HG02870 (cell line): Measurements from ENCODE around the gene GNG7.
"Not testable (repeated sequence)": the region's sequence is repeated elsewhere in the genome, so short reads cannot be mapped to it uniquely, and the experiment has no call there.

ENCODE experiments used
- ATAC-seq: cut with Tn5 transposase; IDR thresholded peaks from one replicate; pipeline ENCODE4 v1.9.1; 2021; ENCODE audit warnings: mild to moderate bottlenecking, moderate library complexity; ENCODE audit not compliant: unreplicated experiment

Gene GNG7

DNA sequence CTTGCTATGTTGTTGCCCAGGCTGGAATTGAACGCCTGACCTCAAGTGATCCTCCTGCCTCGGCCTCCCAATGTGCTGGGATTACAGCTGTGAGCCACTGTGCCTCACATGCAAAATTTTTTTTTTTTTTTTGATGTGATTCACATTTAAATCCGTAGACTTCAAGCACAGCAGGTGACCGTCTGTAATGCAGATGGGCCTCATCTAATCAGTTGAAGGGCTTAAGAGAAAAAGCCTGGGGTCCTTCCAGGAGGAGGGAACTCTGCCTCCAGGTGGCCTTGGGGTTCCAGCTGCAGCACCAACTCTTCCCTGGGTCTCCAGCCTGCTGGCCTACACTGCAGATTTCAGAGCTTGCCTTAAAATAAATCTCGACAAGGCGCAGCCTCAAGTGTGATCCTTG, 183.0 kb downstream of the GNG7 start:
- no peak for ATAC-seq

DNA sequence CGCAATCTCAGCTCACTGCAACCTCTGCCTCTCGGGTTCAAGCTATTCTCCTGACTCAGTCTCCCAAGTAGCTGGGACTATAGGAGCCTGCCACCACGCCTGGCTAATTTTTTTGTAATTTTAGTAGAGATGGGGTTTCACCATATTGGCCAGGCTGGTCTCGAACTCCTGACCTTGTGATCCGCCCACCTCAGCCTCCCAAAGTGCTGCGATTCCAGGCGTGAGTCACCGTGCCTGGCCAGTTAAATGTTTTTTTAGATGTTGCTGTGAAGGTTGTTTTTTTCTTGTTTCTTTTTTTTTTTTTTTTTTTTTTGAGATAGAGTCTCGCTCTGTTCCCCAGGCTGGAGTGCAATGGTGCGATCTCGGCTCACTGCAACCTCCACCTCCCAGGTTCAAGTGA, 183.6 kb downstream of the GNG7 start:
- ATAC-seq: not testable (repeated sequence)

DNA sequence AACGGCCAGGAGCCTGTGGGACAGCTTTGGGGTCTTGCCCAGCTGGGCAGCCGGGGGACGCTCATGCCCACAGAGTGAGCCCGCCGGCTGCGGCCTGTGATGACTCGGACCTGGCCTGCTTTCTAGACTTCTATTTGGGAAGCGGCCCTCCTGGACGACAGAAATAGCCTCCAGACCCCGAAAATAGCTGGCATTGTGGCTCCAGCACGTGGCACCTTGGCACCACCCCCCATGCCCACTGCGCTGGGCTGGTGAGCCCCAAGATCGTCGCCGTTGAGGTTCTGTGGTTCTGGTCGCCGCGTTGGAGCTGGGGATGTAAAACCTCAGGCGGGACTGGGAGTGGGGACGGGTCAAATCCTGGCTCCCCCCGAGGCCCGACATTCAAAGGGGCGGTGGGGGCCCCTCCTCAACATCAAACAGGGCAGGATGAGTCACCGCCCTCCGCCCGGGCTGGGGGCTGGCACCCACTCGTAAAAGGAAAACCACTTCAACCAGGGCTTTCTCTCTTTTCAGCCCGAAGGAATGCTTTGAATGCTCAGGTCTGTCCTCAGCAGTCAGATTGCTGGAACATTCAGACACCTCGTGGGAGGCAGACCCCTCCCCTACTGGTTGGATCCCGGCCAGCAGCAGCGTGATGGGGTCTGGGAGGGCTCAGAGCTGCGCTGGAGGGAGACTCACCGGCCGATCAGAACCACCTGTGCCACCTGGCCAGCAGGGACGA, 184.5 kb downstream of the GNG7 start:
- ATAC-seq: no peak

DNA sequence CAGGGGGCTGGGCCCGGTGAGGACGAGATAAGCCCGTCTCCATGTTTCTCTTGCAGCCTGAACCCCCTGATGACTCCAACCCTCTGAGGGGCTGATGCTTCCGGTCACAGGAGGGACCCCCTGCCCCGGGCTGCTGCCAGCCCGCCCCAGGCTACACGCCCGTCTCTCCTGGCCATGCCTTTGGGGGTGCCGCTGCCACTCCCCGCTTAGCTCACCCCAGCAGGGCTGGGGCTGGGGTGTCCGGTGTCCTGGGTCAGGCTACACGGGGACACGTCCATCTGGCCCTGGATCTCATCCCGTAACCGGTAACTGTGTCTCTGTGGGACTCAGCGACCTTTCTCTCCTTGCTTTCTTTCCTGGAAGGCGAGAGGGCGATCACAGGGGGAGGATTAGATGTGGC, 185.8 kb downstream of the GNG7 start:
- no peak for ATAC-seq

GRCh38 chr19:2514981-2515518, 187.4 kb downstream of the GNG7 start:
- no peak for ATAC-seq

GRCh38 chr19:2512523-2513431, 189.7 kb downstream of the GNG7 start:
- no peak for ATAC-seq

DNA sequence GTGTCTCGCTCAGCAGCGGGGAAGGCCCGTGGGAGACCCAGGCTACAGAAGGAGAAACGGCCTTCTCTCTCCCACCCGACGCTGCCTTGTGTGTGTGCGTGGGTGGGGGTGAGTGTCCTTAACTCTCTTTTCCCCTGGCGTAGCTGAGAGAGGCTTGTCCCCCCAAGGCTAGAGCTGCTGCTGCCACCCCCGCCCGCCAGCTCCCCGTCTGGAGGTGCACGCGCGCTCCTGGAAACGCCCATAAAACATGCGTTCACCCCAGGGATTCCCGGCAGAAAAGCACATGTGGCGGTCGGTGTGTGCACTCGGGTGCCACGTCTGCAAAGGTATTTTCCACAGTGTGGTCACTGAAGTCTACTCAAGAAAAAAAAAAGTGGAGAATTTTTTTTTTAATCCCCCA, 190.5 kb downstream of the GNG7 start:
- no peak for ATAC-seq

- ATAC-seq: no peak
Measured at GRCh38 chr19:2511570-2511969, 190.9 kb downstream of the GNG7 start.

DNA sequence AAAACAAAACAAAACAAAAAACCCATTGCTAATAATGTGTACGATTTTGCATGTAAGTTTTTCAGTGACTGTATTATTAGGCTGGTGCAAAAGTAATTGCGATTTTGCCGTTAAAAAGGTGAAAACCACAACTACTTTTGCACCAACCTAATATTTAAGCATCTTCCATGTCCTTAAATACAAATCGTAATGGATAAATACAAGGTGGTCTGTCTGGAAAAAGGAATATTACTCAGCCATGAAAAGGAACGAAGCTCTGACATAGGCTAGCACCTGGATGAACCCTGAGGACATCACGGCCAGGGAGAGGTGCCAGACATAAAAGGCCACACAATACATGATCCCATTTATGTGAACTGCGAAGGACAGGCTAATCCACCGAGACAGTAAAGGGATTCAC, 193.4 kb downstream of the GNG7 start:
- no peak for ATAC-seq

GRCh38 chr19:2507109-2507508, 195.4 kb downstream of the GNG7 start:
- no peak for ATAC-seq

- ATAC-seq: not testable (repeated sequence)
Measured at GRCh38 chr19:2506656-2507055, 195.8 kb downstream of the GNG7 start.

DNA sequence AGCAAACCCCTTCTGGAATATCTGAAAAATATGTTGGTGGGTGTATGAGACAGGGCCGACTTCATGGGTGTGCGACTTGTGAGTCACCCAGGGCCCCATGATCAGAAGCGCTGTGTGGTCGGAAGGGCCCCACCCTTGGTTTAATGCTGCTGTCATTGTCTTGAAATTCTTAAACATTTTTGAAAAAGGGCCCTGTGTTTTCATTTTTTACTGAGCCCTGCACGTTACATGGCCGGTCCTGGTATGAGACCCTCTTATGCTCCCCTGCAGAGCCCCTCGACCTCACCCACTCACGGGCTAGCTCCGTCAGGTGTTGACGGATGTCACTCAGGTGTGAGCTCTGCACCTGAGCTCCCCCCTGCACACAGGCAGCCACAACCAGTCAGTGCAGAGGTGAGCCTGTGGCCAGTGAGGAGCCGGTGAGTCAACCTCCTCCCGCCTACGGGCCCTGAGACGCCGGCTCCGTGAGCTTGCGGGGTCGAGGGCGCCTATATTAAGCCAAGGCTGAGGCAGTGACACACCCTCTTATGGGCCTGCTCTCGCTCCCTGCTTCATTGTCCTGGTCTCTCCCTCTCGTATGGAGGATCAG, 198.9 kb downstream of the GNG7 start:
- no peak for ATAC-seq

- no peak for ATAC-seq
Measured at GRCh38 chr19:2500841-2501261, 201.6 kb downstream of the GNG7 start.

DNA sequence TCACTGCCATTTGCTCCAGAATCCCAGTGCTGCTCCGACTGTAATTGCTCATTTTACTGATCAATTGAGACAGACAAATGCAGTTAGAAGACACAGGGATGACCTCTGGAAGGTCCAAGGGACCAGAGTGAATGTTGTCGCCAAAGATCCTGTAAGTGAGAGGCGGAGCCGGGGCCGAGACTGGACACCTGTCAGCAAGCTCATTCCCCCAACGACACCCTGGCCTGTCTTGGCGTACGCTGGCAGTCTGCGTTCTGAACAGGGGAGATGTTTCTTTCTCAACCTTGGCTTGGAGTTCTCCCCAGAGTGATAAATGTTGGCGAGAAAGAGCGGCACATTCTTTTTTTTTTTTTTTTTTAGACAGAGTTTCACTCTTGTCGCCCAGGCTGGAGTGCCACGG, 202.3 kb downstream of the GNG7 start:
- ATAC-seq: no peak

- no peak for ATAC-seq
Measured at GRCh38 chr19:2497186-2497585, 205.3 kb downstream of the GNG7 start.

- ATAC-seq: no peak
Measured at GRCh38 chr19:2495651-2496316, 206.7 kb downstream of the GNG7 start.

DNA sequence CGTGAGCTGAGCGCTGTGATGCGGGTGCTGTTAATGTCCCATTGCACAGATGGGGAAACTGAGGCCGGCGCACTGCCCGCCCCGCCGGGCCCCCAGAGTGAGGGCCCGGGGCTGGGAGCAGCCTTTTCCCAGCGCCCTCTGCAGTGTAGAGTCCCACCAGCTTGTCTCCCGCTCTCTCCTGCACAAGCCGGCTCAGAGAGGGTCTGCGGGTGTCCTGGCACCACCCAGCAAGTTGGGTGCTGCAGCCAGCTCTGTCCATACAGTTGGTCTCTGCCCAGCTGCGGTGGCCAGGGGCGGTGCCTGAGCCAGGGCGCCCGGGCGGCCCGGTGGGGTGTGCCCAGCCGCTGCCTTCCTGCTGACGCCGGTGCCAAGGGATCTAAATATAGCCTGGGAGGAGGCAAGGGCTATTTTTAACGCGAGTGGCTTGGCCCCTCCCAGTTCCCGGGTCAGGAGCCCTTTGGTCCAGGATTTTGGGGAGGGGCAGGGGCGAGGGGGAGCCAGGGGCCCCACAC, 207.3 kb downstream of the GNG7 start:
- ATAC-seq: no peak

- ATAC-seq: no peak
Measured at GRCh38 chr19:2494447-2495129, 207.9 kb downstream of the GNG7 start.

DNA sequence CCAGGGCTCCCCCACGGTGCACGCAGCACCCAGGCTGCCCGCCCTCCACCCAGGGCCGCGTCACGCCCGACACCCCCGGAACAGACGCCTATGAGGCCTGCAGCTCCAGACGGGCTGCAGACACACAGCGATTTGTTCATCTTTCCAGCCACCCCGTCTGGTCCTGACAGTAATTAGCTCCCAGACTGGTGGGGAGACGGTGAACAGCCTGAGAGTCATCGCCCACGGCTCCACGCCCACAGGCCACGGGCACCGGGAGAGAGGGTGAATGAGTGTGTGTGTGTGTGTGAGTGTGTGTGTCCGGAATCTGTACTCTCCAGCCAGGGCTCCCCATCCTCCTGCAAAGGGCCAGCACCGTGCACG, 208.4 kb downstream of the GNG7 start:
- ATAC-seq: no peak

- not testable (repeated sequence) for ATAC-seq
Measured at GRCh38 chr19:2493448-2493847, 209.0 kb downstream of the GNG7 start.
